ENCODE results near the gene PRRT4.
A peak's percentile ranks its signal among the peaks of the same experiment; 100 is the strongest.

Gene PRRT4

GRCh38 chr7:128373606-128374005 is 12.1 kb upstream of the PRRT4 start:
- no peak for DNase-seq

- DNase-seq, result no peak
Measured at GRCh38 chr7:128370491-128370890, 9.0 kb upstream of the PRRT4 start.

DNA sequence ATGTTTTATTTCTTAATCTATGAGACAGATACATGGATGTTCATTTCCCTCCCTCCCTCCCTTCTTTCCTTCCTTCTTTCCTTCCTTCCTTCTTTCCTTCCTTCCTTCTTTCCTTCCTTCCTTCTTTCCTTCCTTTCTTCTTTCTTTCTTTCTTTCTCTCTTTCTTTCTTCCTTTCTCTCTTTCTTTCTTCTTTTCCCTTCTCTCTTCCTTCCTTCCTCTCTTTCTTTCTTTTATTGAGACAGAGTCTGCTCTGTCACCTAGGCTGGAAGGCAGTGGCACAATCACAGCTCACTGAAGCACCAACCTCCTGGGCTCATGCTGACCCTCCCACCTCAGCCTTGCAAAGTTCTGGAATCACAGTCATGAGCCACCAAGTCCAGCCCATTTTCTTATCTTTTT is 5.5 kb upstream of the PRRT4 start:
- no peak for DNase-seq

DNA sequence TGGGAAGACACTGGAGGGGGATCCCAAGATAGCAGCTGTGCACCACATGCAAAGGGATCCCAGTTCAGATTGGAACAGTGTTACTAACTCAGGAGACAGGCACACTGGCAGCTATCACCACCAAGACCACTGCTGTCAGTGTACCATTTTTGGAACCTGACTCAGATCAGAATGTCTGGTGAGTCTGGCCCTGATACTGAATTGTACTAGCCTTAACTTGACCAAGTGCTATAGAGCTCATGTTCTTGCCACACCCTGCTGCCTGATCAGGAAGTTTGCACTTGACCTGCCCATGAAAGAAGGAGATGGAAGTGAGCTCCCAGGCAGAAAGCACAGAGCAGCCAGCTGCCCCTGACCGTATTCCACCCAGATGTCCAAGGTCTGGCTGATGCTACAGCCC is 4.8 kb upstream of the PRRT4 start:
- DNase-seq, result no peak

GRCh38 chr7:128365432-128365831 is 3.9 kb upstream of the PRRT4 start:
- DNase-seq, result no peak

DNA sequence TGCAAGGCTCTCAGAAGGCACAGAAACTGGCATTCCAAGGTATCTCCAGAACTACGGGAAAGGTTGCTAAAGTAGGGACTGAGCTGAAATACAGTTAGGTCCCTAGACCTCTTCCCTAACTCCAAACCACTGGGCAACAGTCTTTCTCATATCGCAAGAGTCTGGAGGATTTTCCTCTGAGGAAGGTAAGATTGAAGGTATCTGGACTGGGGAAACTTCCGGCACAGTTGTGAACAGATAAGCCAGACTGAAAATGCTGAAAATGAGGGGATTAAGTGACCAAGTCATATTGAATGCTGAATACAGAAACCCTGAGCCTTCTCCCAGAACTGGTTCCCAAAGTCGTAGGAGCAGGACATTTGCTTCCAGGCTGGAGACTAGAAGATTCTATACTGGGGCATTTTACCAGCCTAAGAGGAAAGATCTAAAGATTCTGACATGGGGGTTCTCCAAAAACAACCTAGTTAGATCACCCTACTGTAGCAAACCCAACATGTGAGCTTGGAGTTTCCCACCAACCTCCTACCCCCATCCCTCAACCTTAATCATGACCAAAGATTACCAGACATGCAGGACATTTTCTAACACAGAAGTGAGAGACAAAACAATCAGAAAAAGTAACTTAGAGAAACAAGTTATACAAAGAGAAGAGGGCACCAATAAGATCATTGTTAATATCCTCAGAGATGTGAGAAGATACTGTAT is 2.8 kb upstream of the PRRT4 start:
- no peak for DNase-seq

DNA sequence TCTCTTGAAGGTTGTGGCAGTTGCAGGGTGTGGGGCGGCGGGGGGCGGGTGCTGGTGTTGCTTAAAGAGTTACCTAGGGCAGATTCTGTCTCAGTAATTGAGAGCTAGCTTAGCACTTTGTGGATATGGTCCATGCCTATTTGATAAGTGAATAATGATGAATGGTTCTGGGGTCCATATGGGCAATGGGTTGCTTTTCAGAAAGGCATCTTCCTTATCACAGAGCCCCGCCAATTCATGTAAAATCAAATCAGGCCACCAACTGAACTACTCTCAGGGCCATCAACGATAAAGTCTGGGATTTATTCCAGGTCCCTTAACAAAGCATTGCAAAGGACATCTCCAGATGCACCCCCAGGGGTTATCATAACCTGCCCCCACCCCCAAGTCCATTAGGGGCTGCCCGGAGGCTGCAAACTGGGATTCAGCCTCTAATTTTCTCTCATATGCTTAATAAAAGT is 1.8 kb upstream of the PRRT4 start:
- no peak for DNase-seq

DNA sequence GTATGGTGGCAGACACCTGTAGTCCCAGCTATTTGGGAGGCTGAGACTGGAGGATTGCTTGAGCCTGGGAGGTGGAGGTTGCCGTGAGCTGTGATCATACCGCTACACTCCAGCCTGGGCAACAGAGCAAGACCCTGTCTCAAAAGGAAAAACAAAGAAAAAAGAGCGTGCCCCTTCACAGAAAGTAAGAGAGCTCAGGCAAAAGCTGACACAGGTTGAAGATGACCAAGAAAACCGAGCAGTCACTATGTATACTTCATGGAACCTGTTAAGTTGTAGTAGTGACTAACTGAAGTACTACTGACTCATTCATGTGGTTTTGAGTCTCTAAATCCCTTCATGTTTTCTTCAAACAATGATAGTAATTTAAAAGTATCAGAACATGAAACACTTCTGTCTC is 1.2 kb upstream of the PRRT4 start:
- no peak for DNase-seq

- no peak for DNase-seq
Measured at GRCh38 chr7:128360359-128360678, 1.2 kb downstream of the PRRT4 start.

DNA sequence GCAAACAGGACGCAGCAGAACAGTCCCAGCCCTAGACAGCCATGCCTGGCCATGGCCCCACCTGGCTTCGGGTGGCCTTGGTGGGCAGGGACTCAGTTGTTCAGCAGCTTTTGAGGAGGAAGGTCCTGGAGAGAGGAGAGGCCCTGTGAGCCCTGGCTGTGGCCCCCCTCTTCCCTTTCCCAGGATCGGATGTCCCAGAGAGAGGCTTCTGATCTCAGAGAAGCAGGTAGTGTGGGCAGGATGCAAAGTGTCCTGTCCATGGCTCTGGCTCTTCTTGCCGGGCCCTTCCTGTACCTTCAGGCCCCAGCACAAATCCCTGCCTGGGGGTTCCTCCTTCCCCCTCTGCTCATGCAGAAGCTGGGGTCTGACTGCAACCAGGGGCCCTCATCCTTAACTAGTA is 1.6 kb downstream of the PRRT4 start:
- DNase-seq, result no peak

GRCh38 chr7:128359336-128359735 is 2.2 kb downstream of the PRRT4 start:
- no peak for DNase-seq

- peak; percentile 48 to 70 for DNase-seq
Measured at GRCh38 chr7:128358233-128358632, 3.3 kb downstream of the PRRT4 start.

GRCh38 chr7:128357217-128357613 is 4.3 kb downstream of the PRRT4 start:
- DNase-seq, result no peak

GRCh38 chr7:128356546-128357216 is 4.8 kb downstream of the PRRT4 start:
- no peak for DNase-seq

- DNase-seq, result no peak
Measured at GRCh38 chr7:128353610-128354009, 7.9 kb downstream of the PRRT4 start.

- DNase-seq, result no peak
Measured at GRCh38 chr7:128353189-128353588, 8.3 kb downstream of the PRRT4 start.

DNA sequence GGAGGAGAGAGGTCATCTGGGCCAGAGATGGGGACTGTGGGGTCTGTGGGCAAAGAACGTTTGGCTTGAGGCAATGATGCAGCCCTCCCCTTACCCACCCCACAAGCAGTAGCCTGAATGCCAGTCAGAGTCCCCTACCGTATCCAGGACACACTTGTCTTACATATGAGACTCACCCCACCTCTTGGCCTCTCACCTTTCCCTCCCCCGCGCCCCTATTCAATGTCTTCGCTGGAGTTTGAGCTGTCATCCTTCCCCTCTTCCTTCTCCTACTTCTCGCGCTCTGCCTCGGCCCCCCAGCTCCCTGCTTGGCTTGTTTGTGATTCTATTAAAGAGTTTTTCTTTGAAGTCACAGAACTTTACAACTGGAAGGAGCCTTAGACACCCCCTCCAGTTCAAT is 8.9 kb downstream of the PRRT4 start:
- DNase-seq, result no peak

- DNase-seq, result peak; percentile 58 to 67
Measured at GRCh38 chr7:128352153-128352537, 9.3 kb downstream of the PRRT4 start.

- DNase-seq, result no peak
Measured at GRCh38 chr7:128351296-128352152, 10.0 kb downstream of the PRRT4 start.

DNA sequence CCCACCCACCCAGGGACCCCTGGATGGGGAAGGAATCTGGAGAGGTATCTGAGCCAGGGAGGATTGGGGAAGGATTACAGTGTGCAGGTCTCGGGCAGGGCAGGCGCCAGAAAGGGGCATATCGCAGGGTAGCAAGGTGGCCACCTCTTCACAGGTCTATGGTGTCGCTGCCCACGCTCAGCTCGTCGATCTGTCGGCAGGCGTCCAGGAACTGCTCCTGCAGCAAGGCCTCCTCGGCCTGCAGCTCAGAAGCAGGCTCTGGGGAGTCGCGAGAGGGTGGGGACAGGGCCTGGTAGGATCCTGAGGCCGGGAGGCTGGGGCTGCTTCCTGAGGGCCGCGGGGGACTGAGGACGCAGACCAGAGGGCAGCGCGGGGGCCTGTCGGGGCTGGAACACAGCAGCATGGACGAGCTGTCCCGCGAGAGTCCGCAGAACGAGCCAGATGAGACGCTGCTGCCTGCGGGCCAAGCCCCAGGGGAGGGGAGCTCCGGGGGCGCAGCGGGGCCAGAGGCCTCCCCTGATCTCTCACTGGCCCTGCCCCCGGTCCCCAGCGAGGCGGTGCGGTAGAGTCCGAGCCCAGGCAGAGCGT is 10.7 kb downstream of the PRRT4 start:
- no peak for DNase-seq

- DNase-seq, result no peak
Measured at GRCh38 chr7:128349466-128349825, 12.0 kb downstream of the PRRT4 start.

DNA sequence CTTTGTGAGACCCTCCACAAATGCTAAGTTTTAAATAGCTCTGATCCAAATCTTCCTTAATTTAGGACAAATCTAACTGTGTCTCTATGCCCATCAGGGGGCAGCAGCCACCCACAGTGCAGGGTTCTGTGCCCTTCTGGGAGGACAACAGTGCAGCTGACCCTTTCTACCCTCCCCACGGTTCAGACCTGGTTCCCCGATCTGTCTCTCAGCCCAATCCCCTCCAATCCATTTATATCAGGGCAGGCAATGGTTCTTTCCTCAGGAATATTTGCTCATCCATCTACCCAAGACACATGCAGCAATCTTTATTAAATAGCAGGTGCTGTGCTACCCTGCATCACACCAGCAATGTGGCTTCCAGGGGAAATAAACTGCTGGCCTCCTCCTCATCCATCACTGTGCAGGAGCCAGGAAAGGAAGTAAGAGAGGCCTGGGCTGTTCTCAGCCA is 13.8 kb downstream of the PRRT4 start:
- peak; percentile 67 to 68 for DNase-seq

DNA sequence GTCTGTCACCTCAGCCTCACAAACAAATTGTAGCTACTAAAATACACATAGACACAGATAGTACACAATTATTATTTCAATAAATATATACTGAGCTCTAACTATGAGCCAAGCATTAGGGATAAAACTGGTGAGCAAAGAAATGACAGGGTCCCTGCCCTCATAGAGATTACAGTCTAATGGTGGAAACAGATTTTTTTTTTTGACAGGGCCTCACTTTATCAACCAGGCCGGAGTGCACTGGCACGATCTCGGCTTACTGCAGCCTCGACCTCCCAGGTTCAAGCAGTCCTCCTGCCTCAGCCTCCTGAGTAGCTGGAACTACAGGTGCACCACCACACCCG is 17.1 kb downstream of the PRRT4 start:
- DNase-seq, result no peak

Measured in inflammatory macrophage (primary cell).